Neural cell (in vitro differentiated cells): ENCODE measurements around the gene HMCN2. TPM values are rescaled to one million over a fixed set of nuclear protein-coding genes. Genes with fewer than 3 reads are reported as not detected.

Experiments used
- H2AFZ ChIP-seq: fragments of 200-600, 300-800 bp; sonication (generic), shearing (Covaris generic); 2 replicates; pipeline ENCODE4 v1.6.0; 2014; ENCODE audit warnings: low read depth, mild to moderate bottlenecking, antibody characterized with exemption, low read length, moderate library complexity
- H3F3A ChIP-seq: fragments of 200-600 bp; shearing (Covaris generic); 2 replicates; pipeline ENCODE4 v1.6.1; 2016; ENCODE audit warnings: mild to moderate bottlenecking, moderate library complexity, mixed read lengths, antibody characterized with exemption, low read length; ENCODE audit not compliant: insufficient read depth, poor library complexity, severe bottlenecking
- H3K27ac ChIP-seq: fragments of 200-600, 300-800 bp; sonication (generic), shearing (Covaris generic); 2 replicates; pipeline ENCODE4 v1.5.1; 2014; ENCODE audit warnings: mild to moderate bottlenecking, low read length, moderate library complexity
- H3K27me3 ChIP-seq: fragments of 300-800, 200-600 bp; sonication (generic), shearing (Covaris generic); 2 replicates; pipeline ENCODE4 v1.6.0; 2014; ENCODE audit warnings: mild to moderate bottlenecking, low read depth, low read length, moderate library complexity; ENCODE audit not compliant: insufficient read depth
- H3K36me3 ChIP-seq: fragments of 300-800, 200-600 bp; sonication (generic), shearing (Covaris generic); 2 replicates; pipeline ENCODE4 v1.5.1; 2014; ENCODE audit warnings: mild to moderate bottlenecking, antibody characterized with exemption, low read length, moderate library complexity; ENCODE audit not compliant: insufficient read depth
- H3K4me2 ChIP-seq: fragments of 300-800, 200-600 bp; sonication (generic), shearing (Covaris generic); 2 replicates; pipeline ENCODE4 v1.6.0; 2014; ENCODE audit warnings: mild to moderate bottlenecking, low read length
- H3K4me3 ChIP-seq: fragments of 300-800, 200-600 bp; sonication (generic), shearing (Covaris generic); 2 replicates; pipeline ENCODE4 v1.5.1; 2014; ENCODE audit warnings: mild to moderate bottlenecking, low read length, moderate library complexity
- H3K79me2 ChIP-seq: fragments of 200-600 bp; shearing (Covaris generic); replicated peaks from 2 replicates; pipeline ENCODE4 v1.6.0; 2014; ENCODE audit warnings: mild to moderate bottlenecking, low read length, moderate library complexity; ENCODE audit not compliant: insufficient read depth
- H3K9ac ChIP-seq: fragments of 300-800, 200-600 bp; sonication (generic), shearing (Covaris generic); 2 replicates; pipeline ENCODE4 v1.6.1; 2016; ENCODE audit warnings: mild to moderate bottlenecking, low read length, mixed read lengths
- H3K9me2 ChIP-seq: fragments of 200-600 bp; shearing (Covaris generic); 2 replicates; pipeline ENCODE4 v1.6.1; 2016; ENCODE audit warnings: mild to moderate bottlenecking, low read length, mixed read lengths; ENCODE audit not compliant: insufficient read depth
- H3K9me3 ChIP-seq: fragments of 200-600, 300-800 bp; sonication (generic), shearing (Covaris generic); 2 replicates; pipeline ENCODE4 v1.6.1; 2016; ENCODE audit warnings: mild to moderate bottlenecking, mixed run types, low read length, moderate library complexity, mixed read lengths
- H4K20me1 ChIP-seq: fragments of 200-600 bp; shearing (Covaris generic); 2 replicates; pipeline ENCODE4 v1.6.1; 2016; ENCODE audit warnings: mild to moderate bottlenecking, mixed run types; ENCODE audit not compliant: insufficient read depth
- CTCF ChIP-seq: fragments of 450-650 bp; IDR thresholded peaks from 2 replicates; pipeline ENCODE4 v1.5.1; 2014; ENCODE audit warnings: antibody characterized with exemption, mild to moderate bottlenecking, moderate library complexity; ENCODE audit not compliant: poor library complexity, severe bottlenecking
- EP300 ChIP-seq: fragments of 450-650 bp; conservative IDR thresholded peaks from 2 replicates; pipeline ENCODE4 v1.6.1; 2014; ENCODE audit warnings: antibody characterized with exemption, mild to moderate bottlenecking, moderate library complexity; ENCODE audit not compliant: poor library complexity, severe bottlenecking
- EZH2 ChIP-seq: fragments of 200-600, 300-800 bp; shearing (Covaris generic), sonication (generic); IDR thresholded peaks from 2 replicates; pipeline ENCODE4 v1.6.1; 2014; ENCODE audit warnings: antibody characterized with exemption, low read length, borderline replicate concordance, mild to moderate bottlenecking; ENCODE audit not compliant: insufficient read depth, poor library complexity, severe bottlenecking
- MXI1 ChIP-seq: fragments of 450-650 bp; conservative IDR thresholded peaks from 2 replicates; pipeline ENCODE4 v1.6.1; 2014; ENCODE audit warnings: antibody characterized with exemption, mild to moderate bottlenecking; ENCODE audit not compliant: poor library complexity, severe bottlenecking
- POLR2AphosphoS5 ChIP-seq: IDR thresholded peaks from 2 replicates; pipeline ENCODE4 v1.6.1; 2012
- RAD21 ChIP-seq: fragments of 450-650 bp; conservative IDR thresholded peaks from 2 replicates; pipeline ENCODE4 v1.6.1; 2014; ENCODE audit warnings: antibody characterized with exemption, mild to moderate bottlenecking, moderate library complexity
- SMC3 ChIP-seq: fragments of 450-650 bp; conservative IDR thresholded peaks from 2 replicates; pipeline ENCODE4 v1.6.1; 2014; ENCODE audit warnings: antibody characterized with exemption, mild to moderate bottlenecking, moderate library complexity; ENCODE audit not compliant: poor library complexity
- TAF1 ChIP-seq: IDR thresholded peaks from 2 replicates; pipeline ENCODE4 v1.6.1; 2012; ENCODE audit warnings: low read depth
- polyA plus RNA-seq: library from polyadenylated mRNA; depleted of rRNA; stranded (reverse); fragments of >200 nt; gene quantifications from 2 replicates; pipeline ENCODE4 v1.2.3, GENCODE V29; 2014
- TF ChIP-seq, protein P1 (sequence below): IDR thresholded peaks from 2 replicates; pipeline ENCODE4 v1.6.1; 2012; ENCODE audit warnings: borderline replicate concordance

Gene HMCN2
- polyA plus RNA-seq, 1 donor from 2014 or later, result 1.7 TPM

GRCh38 chr9:130237763-130238524 lies 27.6 kb upstream of the HMCN2 start:
- Histone ChIP-seq H3K27me3 (no peaks in the 10 kb centered on the region), H2AFZ (no peak overlapping the region), H4K20me1 (no peaks in the 10 kb centered on the region), H3K36me3 (peaks cover 3% of the 10 kb centered on the region), H3K27ac (no peak overlapping the region), H3K4me3 (no peak overlapping the region), H3K9ac (no peak overlapping the region), H3K9me3 (no peaks in the 10 kb centered on the region), H3K79me2 (no peaks in the 10 kb centered on the region), H3F3A (no peaks in the 10 kb centered on the region), H3K4me2 (no peak overlapping the region), H3K9me2 (no peaks in the 10 kb centered on the region)
- TF ChIP-seq EP300 (no peak), SMC3 (no peak), CTCF (no peak), MXI1 (no peak)

GRCh38 chr9:130239363-130239695 lies 26.2 kb upstream of the HMCN2 start:
- H3K9ac ChIP-seq, result no peak overlapping the region
- H3K27me3 ChIP-seq, result no peaks in the 10 kb centered on the region
- no peak for TF ChIP-seq MXI1
- TF ChIP-seq CTCF, result no peak
- no peak for TF ChIP-seq TAF1
- TF ChIP-seq EZH2, result no peak
- no peak for TF ChIP-seq RAD21
- no peak for TF ChIP-seq EP300
- TF ChIP-seq, protein P1, sequence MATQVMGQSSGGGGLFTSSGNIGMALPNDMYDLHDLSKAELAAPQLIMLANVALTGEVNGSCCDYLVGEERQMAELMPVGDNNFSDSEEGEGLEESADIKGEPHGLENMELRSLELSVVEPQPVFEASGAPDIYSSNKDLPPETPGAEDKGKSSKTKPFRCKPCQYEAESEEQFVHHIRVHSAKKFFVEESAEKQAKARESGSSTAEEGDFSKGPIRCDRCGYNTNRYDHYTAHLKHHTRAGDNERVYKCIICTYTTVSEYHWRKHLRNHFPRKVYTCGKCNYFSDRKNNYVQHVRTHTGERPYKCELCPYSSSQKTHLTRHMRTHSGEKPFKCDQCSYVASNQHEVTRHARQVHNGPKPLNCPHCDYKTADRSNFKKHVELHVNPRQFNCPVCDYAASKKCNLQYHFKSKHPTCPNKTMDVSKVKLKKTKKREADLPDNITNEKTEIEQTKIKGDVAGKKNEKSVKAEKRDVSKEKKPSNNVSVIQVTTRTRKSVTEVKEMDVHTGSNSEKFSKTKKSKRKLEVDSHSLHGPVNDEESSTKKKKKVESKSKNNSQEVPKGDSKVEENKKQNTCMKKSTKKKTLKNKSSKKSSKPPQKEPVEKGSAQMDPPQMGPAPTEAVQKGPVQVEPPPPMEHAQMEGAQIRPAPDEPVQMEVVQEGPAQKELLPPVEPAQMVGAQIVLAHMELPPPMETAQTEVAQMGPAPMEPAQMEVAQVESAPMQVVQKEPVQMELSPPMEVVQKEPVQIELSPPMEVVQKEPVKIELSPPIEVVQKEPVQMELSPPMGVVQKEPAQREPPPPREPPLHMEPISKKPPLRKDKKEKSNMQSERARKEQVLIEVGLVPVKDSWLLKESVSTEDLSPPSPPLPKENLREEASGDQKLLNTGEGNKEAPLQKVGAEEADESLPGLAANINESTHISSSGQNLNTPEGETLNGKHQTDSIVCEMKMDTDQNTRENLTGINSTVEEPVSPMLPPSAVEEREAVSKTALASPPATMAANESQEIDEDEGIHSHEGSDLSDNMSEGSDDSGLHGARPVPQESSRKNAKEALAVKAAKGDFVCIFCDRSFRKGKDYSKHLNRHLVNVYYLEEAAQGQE, result no peak
- TF ChIP-seq POLR2AphosphoS5, result no peak
- TF ChIP-seq SMC3, result no peak
- no peak overlapping the region for H3K4me2 ChIP-seq
- H3K79me2 ChIP-seq, result no peaks in the 10 kb centered on the region
- no peak overlapping the region for H2AFZ ChIP-seq
- H4K20me1 ChIP-seq, result no peaks in the 10 kb centered on the region
- H3F3A ChIP-seq, result no peaks in the 10 kb centered on the region
- no peak overlapping the region for H3K27ac ChIP-seq
- no peaks in the 10 kb centered on the region for H3K9me3 ChIP-seq
- no peaks in the 10 kb centered on the region for H3K36me3 ChIP-seq
- H3K4me3 ChIP-seq, result no peak overlapping the region
- no peaks in the 10 kb centered on the region for H3K9me2 ChIP-seq
